HL-60 (cell line): ENCODE data around the gene LAPTM5.

Source experiments
- CTCF ChIP-seq: IDR thresholded peaks from one replicate; pipeline ENCODE4 v1.5.1; 2011; ENCODE audit warnings: low read length, control low read depth, inconsistent platforms; ENCODE audit not compliant: insufficient read depth
- POLR2AphosphoS5 ChIP-seq: IDR thresholded peaks from 2 replicates; pipeline ENCODE4 v1.6.1; 2012; ENCODE audit warnings: low read depth

- TF ChIP-seq CTCF (no peak), POLR2AphosphoS5 (no peak)
Observed at GRCh38 chr1:30755746-30756145, 1.8 kb downstream of the LAPTM5 start.
